ENCODE measurements around the gene KIAA1755.

The KIAA1755 gene

DNA sequence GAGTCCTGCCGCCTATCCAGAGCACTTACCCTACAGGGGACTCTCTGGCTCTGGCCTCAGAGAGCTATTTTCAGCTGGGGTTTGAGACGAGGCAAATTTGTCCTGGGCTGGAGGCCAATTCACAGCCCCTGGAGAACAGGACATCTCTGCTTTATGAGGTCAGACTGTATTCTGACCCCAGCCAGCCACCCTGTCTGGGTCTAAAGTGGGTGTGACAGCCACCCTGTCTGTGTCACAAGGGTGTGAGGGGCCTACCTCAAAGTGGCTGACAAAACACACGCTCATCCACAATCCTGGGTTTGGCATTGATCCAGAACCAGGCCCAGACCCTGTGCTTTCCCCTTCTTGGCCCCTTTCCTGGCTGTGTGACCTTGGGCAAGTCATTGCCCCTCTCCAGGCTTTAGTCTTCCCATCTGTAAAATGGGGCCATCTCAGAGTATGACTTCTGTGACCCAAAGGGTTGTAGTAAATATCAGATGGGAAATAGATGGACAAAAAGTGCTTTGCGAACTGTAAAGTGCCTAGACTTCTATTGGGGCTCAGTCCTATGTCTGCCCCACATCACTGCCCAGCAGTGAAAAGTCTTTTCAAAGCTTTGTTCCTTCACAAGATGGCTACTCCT is 51.4 kb downstream of the KIAA1755 start:
- no peak for TF ChIP-seq GATA1 (IDR thresholded peaks at IDR 0.05; ENCODE audit: low read depth, low read length)
- TF ChIP-seq POLR2A (IDR thresholded peaks at IDR 0.05; ENCODE audit: low read length): no peak
- no peak for DNase-seq

DNA sequence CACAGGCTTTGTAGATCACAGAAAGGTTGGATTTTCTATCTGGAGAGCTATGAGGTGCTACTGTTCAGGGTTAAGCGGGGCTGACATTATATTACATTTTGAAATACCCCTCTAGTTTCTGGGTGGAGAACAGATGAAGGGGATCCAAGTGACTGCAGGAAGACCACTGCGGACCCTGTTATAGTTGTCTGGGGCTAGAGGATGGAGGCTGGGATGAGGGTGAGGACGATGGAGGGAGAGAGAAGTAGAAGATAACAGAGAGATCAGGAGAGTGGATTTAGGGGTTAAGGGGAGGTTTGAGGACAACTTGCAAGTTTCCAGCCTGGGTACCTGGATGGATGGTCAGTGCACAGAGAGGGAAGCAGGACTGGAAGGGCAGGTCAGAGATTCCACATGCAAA is 52.0 kb downstream of the KIAA1755 start:
- no peak for DNase-seq
- no peak for TF ChIP-seq POLR2A (IDR thresholded peaks at IDR 0.05; ENCODE audit: low read length)
- TF ChIP-seq GATA1 (IDR thresholded peaks at IDR 0.05; ENCODE audit: low read depth, low read length): no peak

DNA sequence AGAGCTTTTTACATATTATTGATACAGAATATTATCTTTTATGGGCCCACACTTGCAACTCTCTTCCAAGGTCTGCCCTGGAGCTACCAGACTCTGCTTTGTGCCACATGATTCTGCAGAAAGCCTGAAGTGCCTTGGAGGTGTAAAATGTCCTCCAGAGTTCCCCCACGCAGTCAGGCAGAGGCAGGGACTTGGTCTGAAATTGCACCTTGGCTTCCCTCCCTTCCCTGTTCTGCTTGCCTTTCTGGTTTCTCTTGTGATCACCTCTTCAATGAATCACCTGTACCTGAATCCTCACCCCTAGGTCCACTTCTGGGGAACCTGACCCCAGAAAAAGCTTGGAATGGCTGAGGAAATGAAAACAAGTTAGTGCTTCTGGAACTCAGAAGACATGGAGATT is 52.4 kb downstream of the KIAA1755 start:
- DNase-seq: no peak
- TF ChIP-seq GATA1 (IDR thresholded peaks at IDR 0.05; ENCODE audit: low read depth, low read length) (no peak), POLR2A (IDR thresholded peaks at IDR 0.05; ENCODE audit: low read length) (no peak)

DNA sequence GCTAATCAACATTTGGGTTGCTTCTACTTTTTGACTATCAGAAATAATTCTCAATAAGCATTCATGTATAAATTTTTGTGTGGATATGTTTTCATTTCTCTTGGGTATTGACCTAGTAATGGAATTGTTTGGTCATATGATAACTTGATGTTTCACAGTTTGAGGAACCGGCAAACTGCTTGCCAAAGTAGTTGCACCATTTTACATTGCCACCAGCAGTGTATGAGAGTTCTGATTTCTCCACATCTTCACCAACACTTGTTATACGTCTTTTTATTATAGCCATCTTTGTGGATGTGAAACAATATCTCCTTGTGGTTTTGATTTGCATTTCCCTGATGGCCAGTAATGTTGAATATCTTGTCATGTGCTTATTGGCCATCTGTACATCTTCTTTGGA is 52.9 kb downstream of the KIAA1755 start:
- TF ChIP-seq GATA1 (IDR thresholded peaks at IDR 0.05; ENCODE audit: low read depth, low read length) (no peak), POLR2A (IDR thresholded peaks at IDR 0.05; ENCODE audit: low read length) (no peak)
- no peak for DNase-seq

DNA sequence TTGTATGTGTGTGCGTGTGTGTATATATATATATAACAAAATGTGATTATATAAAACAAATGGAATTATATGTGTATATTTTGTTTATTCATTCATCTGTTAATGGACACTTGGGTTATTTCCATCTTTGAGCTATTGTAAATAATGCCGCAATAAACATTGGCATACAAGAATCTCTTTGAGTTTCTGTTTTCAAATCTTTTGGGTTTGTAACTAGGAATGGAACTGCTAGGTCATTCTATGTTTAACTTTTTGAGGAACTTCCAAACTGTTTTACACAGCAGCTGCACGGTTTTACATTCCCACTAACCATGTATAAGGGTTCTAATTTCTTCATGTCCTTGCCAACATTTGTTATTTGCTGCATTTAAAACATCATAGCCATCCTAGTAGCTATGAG is 55.5 kb downstream of the KIAA1755 start:
- DNase-seq: no peak
- TF ChIP-seq POLR2A (IDR thresholded peaks at IDR 0.05; ENCODE audit: low read length) (no peak), GATA1 (IDR thresholded peaks at IDR 0.05; ENCODE audit: low read depth, low read length) (no peak)

DNA sequence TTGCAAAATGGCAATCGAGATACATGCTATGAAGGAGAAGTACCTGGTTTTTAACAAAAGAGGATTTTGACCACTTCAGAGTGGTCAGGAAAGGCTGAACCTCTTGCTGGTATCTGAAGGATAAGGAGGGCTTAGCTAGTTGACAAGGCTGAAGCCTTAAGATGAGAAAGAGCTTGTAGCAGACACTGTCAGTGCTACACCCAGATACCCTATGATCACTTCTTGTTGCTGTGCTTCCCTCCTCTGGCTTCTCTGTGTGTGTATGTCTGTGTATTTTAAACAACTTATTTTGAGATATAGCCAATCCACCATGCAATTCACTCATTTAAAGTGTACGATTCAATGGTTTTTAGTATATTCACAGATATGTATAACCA is 56.6 kb downstream of the KIAA1755 start:
- DNase-seq: no peak
- TF ChIP-seq POLR2A (IDR thresholded peaks at IDR 0.05; ENCODE audit: low read length) (no peak), GATA1 (IDR thresholded peaks at IDR 0.05; ENCODE audit: low read depth, low read length) (no peak)

DNA sequence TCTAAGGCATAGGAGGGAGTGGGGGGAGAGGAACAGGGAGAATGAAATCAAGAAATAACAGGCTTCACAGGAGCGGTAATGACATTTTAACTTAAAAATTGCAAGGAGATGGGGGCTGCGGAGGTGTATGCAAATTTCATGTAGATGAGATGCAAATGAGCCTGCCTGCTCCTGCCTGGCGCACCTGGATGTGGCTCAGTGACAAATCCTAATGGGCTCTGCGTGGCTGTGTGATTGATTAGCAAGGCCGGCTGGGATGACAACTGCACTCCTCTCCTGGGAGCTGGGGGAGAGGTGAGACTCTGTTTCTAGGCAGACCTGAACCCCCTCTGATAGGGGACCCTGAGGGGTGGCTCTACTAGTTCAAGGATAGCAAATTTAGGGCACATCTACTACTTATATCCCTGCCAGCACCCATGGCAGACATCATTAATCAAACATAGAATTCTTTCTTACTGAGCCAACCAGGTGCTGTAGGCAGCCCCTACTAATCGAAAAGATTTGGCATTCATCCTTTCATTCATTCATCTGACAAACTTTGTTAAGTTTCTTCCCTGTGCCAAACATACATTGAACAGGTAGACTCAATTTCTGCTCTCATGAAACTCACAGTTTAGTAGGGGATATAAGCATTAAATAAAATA is 57.1 kb downstream of the KIAA1755 start:
- TF ChIP-seq POLR2A (IDR thresholded peaks at IDR 0.05; ENCODE audit: low read length): no peak
- no peak for TF ChIP-seq GATA1 (IDR thresholded peaks at IDR 0.05; ENCODE audit: low read depth, low read length)
- no peak for DNase-seq

DNA sequence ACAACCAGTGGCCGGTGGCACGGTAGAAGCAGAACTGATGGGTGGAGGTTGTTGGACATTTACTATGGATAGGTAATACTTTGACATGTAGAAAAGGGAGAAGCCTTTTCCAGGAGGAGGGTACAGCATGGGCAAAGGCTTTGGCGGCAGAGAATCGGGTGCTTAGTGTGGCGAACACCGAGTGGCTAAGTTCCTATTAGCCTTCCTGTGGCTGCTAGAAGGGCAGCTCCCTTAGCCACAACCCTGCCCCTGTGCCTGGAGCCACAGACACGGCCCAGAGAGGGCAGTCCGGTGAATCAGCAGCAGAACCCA is 57.6 kb downstream of the KIAA1755 start:
- no peak for DNase-seq
- no peak for TF ChIP-seq GATA1 (IDR thresholded peaks at IDR 0.05; ENCODE audit: low read depth, low read length)
- TF ChIP-seq POLR2A (IDR thresholded peaks at IDR 0.05; ENCODE audit: low read length): no peak

DNA sequence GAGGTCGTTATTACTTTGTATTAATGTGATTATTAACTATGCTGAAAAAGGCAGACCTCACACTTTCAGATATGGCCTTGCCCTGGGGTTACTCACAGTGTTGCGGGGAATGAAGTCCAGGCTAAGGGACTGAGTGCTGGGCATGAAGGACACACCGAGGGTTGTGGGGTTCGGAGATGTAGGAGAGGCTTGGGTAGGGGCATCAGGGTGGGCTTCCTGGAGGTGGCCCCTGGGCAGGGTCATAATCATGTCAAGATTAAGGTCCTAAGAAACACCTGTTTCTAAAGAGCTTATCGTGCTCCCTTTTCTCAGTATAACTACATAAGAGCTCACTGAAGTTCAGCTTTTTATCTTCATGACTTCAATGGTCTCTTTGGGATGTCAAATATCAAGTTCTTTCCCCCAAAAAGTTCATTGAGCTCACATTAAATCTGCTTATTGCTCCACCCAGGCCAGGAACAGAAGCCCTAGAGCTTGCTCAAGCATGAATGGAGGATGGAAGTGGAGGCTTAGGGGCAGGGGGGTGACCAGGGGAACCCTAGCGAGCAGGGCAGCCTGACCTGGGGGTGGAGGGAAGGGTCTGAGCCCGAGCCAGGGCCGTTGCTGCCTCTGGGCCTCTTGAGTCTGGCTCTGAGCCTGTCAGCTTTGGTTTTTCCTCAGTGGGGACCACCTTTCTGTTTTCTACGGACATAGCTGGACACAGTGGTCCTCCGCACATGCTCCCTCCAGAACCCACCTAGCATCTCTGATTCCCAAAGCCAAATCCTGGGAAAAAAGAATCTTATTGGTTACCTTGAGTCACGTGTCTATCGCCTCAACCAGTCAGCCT is 58.2 kb downstream of the KIAA1755 start:
- TF ChIP-seq POLR2A (IDR thresholded peaks at IDR 0.05; ENCODE audit: low read length): no peak
- no peak for TF ChIP-seq GATA1 (IDR thresholded peaks at IDR 0.05; ENCODE audit: low read depth, low read length)
- DNase-seq: no peak

DNA sequence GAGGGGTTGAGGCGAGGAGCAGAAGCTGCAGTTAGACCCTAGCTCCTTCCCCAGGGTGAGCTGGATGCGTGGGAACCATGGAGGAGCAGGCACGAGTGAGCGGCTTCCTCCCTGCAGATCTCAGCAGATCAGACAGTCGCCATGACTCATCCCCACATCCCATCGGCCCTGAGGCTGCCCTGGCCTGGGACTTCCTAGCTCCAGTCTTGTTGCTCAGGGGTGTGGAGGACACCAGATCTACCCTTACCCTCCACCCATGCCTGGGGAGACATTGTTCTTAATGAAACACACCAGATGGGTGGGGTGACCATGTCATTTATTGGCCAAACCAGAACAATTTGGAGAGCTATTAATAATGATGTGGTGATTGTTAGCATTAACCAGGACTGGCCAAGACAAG is 59.2 kb downstream of the KIAA1755 start:
- DNase-seq: no peak
- no peak for TF ChIP-seq GATA1 (IDR thresholded peaks at IDR 0.05; ENCODE audit: low read depth, low read length)
- no peak for TF ChIP-seq POLR2A (IDR thresholded peaks at IDR 0.05; ENCODE audit: low read length)

DNA sequence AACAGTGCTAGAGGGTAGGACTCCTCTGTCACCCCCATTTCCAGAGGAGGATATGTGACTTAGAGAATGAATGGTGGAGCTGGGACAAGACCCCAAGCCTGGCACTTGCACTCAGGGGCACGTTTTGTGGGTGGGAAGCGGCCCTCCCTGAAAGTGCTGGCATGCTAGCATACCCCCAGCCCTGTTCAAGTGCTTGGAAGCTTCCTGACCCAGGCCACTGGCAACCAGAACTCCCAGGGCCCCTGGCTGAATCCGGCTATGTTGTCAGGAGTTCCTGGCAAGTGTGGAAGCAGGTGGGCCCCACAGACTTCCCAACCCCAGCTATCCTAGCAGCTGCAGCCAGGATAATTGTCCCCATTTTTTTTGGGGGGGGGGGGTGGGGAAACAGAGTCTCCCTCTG is 59.9 kb downstream of the KIAA1755 start:
- DNase-seq: no peak
- TF ChIP-seq POLR2A (IDR thresholded peaks at IDR 0.05; ENCODE audit: low read length) (no peak), GATA1 (IDR thresholded peaks at IDR 0.05; ENCODE audit: low read depth, low read length) (no peak)

DNA sequence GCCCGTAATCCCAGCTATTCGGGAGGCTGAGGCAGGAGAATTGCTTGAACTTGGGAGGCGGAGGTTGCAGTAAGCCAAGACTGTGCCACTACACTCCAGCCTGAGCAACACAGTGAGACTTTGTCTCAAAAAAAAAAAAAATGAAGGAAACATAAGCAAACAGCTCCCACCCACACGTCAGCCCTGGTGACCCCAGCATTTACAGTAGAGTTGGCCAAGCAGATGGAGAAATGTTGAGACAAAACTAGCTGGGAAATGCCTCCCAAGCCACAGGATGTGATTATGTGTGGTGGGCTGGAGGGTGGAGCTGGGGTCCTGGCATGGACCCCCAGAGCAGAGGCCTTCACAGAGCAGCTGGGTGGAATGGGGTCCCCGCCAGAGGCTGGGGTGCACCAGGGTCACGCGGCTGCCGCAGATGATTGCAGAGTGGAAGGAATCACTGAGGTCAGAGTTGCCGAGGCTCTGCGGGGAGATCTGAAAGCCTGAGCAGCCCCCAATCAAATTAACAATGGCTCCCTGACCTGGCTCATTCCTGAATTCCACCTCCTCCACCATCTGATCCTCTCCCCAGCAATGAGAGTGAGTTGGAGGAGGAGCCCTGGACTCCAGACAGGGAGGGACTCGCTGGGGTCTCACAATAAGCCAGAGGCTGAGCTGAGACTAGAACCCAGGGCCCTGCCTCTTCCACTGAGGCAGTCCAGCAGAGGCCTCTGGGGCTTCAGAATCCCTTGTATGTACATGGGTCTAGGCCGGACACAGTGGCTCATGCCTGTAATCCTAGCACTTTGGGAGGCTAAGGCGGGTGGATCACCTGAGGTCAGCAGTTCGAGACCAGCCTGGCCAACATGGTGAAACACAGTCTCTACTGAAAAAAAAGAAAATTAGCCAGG is 60.8 kb downstream of the KIAA1755 start:
- TF ChIP-seq POLR2A (IDR thresholded peaks at IDR 0.05; ENCODE audit: low read length) (no peak), GATA1 (IDR thresholded peaks at IDR 0.05; ENCODE audit: low read depth, low read length) (no peak)
- no peak for DNase-seq

DNA sequence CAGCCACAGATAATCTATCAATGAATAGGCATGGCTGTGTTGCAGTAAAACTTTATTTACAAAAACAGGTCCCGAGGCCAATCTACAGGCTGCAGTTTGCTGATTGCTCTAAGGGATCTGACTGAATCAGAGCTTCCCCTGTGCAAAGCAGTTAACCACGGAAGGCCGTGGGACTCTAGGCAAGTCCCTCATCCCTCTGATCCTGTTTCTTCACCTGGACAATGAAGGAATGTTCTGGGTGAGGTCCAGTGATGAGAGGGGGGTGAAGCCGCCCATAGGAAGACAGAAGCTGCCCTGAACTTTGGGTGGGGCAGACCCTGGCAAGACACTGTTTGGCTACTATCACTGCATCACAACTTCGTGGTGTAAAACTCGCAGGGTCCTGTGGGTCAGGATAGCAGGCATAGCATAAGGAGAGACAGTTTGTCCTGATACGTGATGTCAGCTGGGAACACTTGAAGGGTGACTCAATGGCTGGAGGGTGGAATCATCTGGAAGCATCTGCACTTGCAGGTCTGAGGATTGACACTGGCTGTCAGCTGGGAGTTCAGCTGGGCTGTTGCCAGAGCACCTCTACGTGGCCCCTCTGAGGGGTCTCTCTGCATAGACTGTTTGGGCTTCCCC is 62.2 kb downstream of the KIAA1755 start:
- TF ChIP-seq POLR2A (IDR thresholded peaks at IDR 0.05; ENCODE audit: low read length): no peak
- DNase-seq: no peak

DNA sequence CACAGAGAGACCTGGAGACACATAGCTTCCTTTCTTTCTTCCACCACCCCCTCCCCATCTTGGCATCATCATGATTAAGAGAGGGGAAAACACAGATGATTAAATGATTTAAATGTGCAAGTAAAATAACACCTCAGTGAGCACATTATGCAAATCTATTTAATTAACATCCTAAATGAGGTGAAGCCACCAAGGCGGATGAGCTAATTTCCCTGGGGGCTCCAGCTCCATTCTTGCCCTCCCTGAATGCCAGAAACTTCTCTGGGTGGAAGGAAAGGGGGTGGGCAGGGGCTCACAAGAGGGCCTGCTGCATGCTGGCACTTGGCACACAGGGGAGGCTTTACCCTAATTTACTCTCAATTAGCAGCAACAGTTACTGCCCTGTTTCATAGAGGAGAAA is 62.9 kb downstream of the KIAA1755 start:
- DNase-seq: no peak
- no peak for TF ChIP-seq GATA1 (IDR thresholded peaks at IDR 0.05; ENCODE audit: low read depth, low read length)

Measured in erythroblast (primary cell).